ENCODE results near the gene SREBF2. TPM values are rescaled to one million over a fixed set of nuclear protein-coding genes. Genes with fewer than 3 reads are reported as not detected.

The SREBF2 gene
- total and polyA plus RNA-seq, 10 of the 15 experiments (the other 5 are each of a cell fraction or from before 2014, with no cell fraction given) = 2.4 to 177 (median 78.8) TPM

GRCh38 chr22:41862530-41863266, 29.8 kb downstream of the SREBF2 start (continued):
- TF ChIP-seq PRDM15 (CRISPR knock-in tag; IDR thresholded peaks at IDR 0.05) (no peak), RUNX3 (IDR thresholded peaks at IDR 0.05; ENCODE audit: low read length) (peak; percentile 95), HDAC6 (IDR thresholded peaks at IDR 0.05; ENCODE audit: unreplicated experiment) (no peak), MLLT1 (IDR thresholded peaks at IDR 0.05) (no peak), NR2C1 (IDR thresholded peaks at IDR 0.05) (no peak), NBN (IDR thresholded peaks at IDR 0.05) (0 out of 2 replicates have a peak, but pooled peaks have one; percentile 60), ATF2 (IDR thresholded peaks at IDR 0.05; ENCODE audit: low read length) (peak; percentile 58), YY1 (IDR thresholded peaks at IDR 0.05; ENCODE audit: low read depth, low read length) (peak; percentile 24), ASH2L (IDR thresholded peaks at IDR 0.05; ENCODE audit: borderline replicate concordance, low read depth) (no peak), NFYB (IDR thresholded peaks at IDR 0.05; ENCODE audit: insufficient read depth, low read depth, low read length) (no peak), CHD4 (IDR thresholded peaks at IDR 0.05) (no peak), EED (IDR thresholded peaks at IDR 0.05; ENCODE audit: low read depth) (peak; percentile 72), SREBF2 (IDR thresholded peaks at IDR 0.05; ENCODE audit: low read length) (no peak), USF1 (IDR thresholded peaks at IDR 0.05; ENCODE audit: borderline replicate concordance, extremely low read length, insufficient read depth, low read depth, low read length) (no peak), MTA3 (IDR thresholded peaks at IDR 0.05; ENCODE audit: borderline replicate concordance, low read length) (peak; percentile 68; the same call in 1 of the 2 replicates), IKZF2 (IDR thresholded peaks at IDR 0.05) (peak; percentile 83 to 85), ZBTB33 (IDR thresholded peaks at IDR 0.05) (no peak)
